ENCODE results near the gene FXN.

The FXN gene

GRCh38 chr9:69115621-69116020 is 80.1 kb downstream of the FXN start:
- no peak for DNase-seq
- Histone ChIP-seq H3K4me3 (ENCODE audit: low read depth, low read length) (no peak overlapping the region), H3K27me3 (ENCODE audit: insufficient read depth, low read depth, severe bottlenecking) (no peaks in the 10 kb centered on the region), H3K9me3 (ENCODE audit: severe bottlenecking) (no peaks in the 10 kb centered on the region), H3K36me3 (no peaks in the 10 kb centered on the region), H3K27ac (no peak overlapping the region)
- no peak for TF ChIP-seq CTCF (IDR thresholded peaks at IDR 0.05; ENCODE audit: low read depth, low read length)

- Histone ChIP-seq H3K9me3 (ENCODE audit: severe bottlenecking) (no peaks in the 10 kb centered on the region), H3K27ac (no peak overlapping the region), H3K36me3 (no peaks in the 10 kb centered on the region), H3K4me3 (ENCODE audit: low read depth, low read length) (no peak overlapping the region), H3K27me3 (ENCODE audit: insufficient read depth, low read depth, severe bottlenecking) (no peaks in the 10 kb centered on the region)
- DNase-seq, result no peak
- no peak for TF ChIP-seq CTCF (IDR thresholded peaks at IDR 0.05; ENCODE audit: low read depth, low read length)
Measured at GRCh38 chr9:69118656-69119055, 83.1 kb downstream of the FXN start.

GRCh38 chr9:69120380-69121154 is 85.0 kb downstream of the FXN start:
- H3K27ac ChIP-seq, result peak overlapping the region; percentile 60
- H3K27me3 ChIP-seq (ENCODE audit: insufficient read depth, low read depth, severe bottlenecking), result no peaks in the 10 kb centered on the region
- no peaks in the 10 kb centered on the region for H3K36me3 ChIP-seq
- peak; percentile 66 for DNase-seq
- TF ChIP-seq CTCF (IDR thresholded peaks at IDR 0.05; ENCODE audit: low read depth, low read length), result no peak
- H3K4me3 ChIP-seq (ENCODE audit: low read depth, low read length), result peak overlapping the region; percentile 86
- no peaks in the 10 kb centered on the region for H3K9me3 ChIP-seq (ENCODE audit: severe bottlenecking)

GRCh38 chr9:69121155-69122081 is 85.9 kb downstream of the FXN start:
- Histone ChIP-seq H3K27ac (peak overlapping the region; percentile 60), H3K4me3 (ENCODE audit: low read depth, low read length) (peak overlapping the region; percentile 86), H3K27me3 (ENCODE audit: insufficient read depth, low read depth, severe bottlenecking) (no peaks in the 10 kb centered on the region), H3K9me3 (ENCODE audit: severe bottlenecking) (no peaks in the 10 kb centered on the region), H3K36me3 (no peaks in the 10 kb centered on the region)
- TF ChIP-seq CTCF (IDR thresholded peaks at IDR 0.05; ENCODE audit: low read depth, low read length), result 0 out of 2 replicates have a peak, but pooled peaks have one; percentile 17
- DNase-seq, result peak; percentile 56

GRCh38 chr9:69122082-69122548 is 86.6 kb downstream of the FXN start:
- DNase-seq, result peak; percentile 48
- no peaks in the 10 kb centered on the region for H3K36me3 ChIP-seq
- peak overlapping the region; percentile 86 for H3K4me3 ChIP-seq (ENCODE audit: low read depth, low read length)
- H3K27ac ChIP-seq, result peak overlapping the region; percentile 60; the same call in 1 of the 2 replicates
- no peaks in the 10 kb centered on the region for H3K27me3 ChIP-seq (ENCODE audit: insufficient read depth, low read depth, severe bottlenecking)
- no peak for TF ChIP-seq CTCF (IDR thresholded peaks at IDR 0.05; ENCODE audit: low read depth, low read length)
- no peaks in the 10 kb centered on the region for H3K9me3 ChIP-seq (ENCODE audit: severe bottlenecking)
